ENCODE data around the gene NLK.

Gene NLK

GRCh38 chr17:28040406-28040805 lies 2.1 kb upstream of the NLK start:
- DNase-seq (ENCODE audit: low read depth): no peak

- DNase-seq (ENCODE audit: low read depth): peak; percentile 100
These were observed 1.2 kb upstream of the NLK start for GRCh38 chr17:28041068-28041843.

GRCh38 chr17:28041844-28042656 lies 427 bp upstream of the NLK start:
- DNase-seq (ENCODE audit: low read depth): no peak

GRCh38 chr17:28042721-28043291 lies 329 bp downstream of the NLK start:
- no peak for DNase-seq (ENCODE audit: low read depth)

GRCh38 chr17:28043296-28043695 lies 819 bp downstream of the NLK start:
- no peak for DNase-seq (ENCODE audit: low read depth)

GRCh38 chr17:28043741-28044140 lies 1.3 kb downstream of the NLK start:
- DNase-seq (ENCODE audit: low read depth): no peak

GRCh38 chr17:28045304-28045703 lies 2.8 kb downstream of the NLK start:
- DNase-seq (ENCODE audit: low read depth): no peak

GRCh38 chr17:28046034-28046825 lies 3.8 kb downstream of the NLK start:
- no peak for DNase-seq (ENCODE audit: low read depth)

GRCh38 chr17:28047806-28048205 lies 5.3 kb downstream of the NLK start:
- DNase-seq (ENCODE audit: low read depth): no peak

GRCh38 chr17:28049071-28049470 lies 6.6 kb downstream of the NLK start:
- no peak for DNase-seq (ENCODE audit: low read depth)

- DNase-seq (ENCODE audit: low read depth): no peak
These were observed 10.7 kb downstream of the NLK start for GRCh38 chr17:28053044-28053670.

- no peak for DNase-seq (ENCODE audit: low read depth)
These were observed 11.2 kb downstream of the NLK start for GRCh38 chr17:28053725-28054124.

- DNase-seq (ENCODE audit: low read depth): no peak
These were observed 13.2 kb downstream of the NLK start for GRCh38 chr17:28055546-28056275.

- no peak for DNase-seq (ENCODE audit: low read depth)
These were observed 13.8 kb downstream of the NLK start for GRCh38 chr17:28056276-28056620.

- DNase-seq (ENCODE audit: low read depth): no peak
These were observed 15.3 kb downstream of the NLK start for GRCh38 chr17:28057731-28058246.

- no peak for DNase-seq (ENCODE audit: low read depth)
These were observed 17.2 kb downstream of the NLK start for GRCh38 chr17:28059675-28060074.

GRCh38 chr17:28065706-28066105 lies 23.2 kb downstream of the NLK start:
- DNase-seq (ENCODE audit: low read depth): no peak

- no peak for DNase-seq (ENCODE audit: low read depth)
These were observed 26.6 kb downstream of the NLK start for GRCh38 chr17:28069061-28069460.

GRCh38 chr17:28071179-28071578 lies 28.7 kb downstream of the NLK start:
- no peak for DNase-seq (ENCODE audit: low read depth)

GRCh38 chr17:28071891-28072606 lies 29.6 kb downstream of the NLK start:
- no peak for DNase-seq (ENCODE audit: low read depth)

Measured in fibroblast of the conjunctiva (primary cell).